ENCODE results near the gene PARVG.

PARVG gene

GRCh38 chr22:44206330-44206645 is 25.6 kb downstream of the PARVG start:
- no peak for DNase-seq (ENCODE audit: low spot score)
- TF ChIP-seq CTCF (IDR thresholded peaks at IDR 0.05; ENCODE audit: borderline replicate concordance, control extremely low read depth, extremely low read depth, insufficient read depth, missing control alignments), result no peak
- in situ Hi-C loops (cut with MboI; ENCODE audit: low sequenced_read_pairs, unreplicated experiment), result no loop called here

- in situ Hi-C loops (cut with MboI; ENCODE audit: low sequenced_read_pairs, unreplicated experiment), result no loop called here
- TF ChIP-seq CTCF (IDR thresholded peaks at IDR 0.05; ENCODE audit: borderline replicate concordance, control extremely low read depth, extremely low read depth, insufficient read depth, missing control alignments), result no peak
- DNase-seq (ENCODE audit: low spot score), result no peak
Observed at GRCh38 chr22:44206696-44207095, 26.0 kb downstream of the PARVG start.

GRCh38 chr22:44207173-44207980 is 26.7 kb downstream of the PARVG start:
- in situ Hi-C loops (cut with MboI; ENCODE audit: low sequenced_read_pairs, unreplicated experiment), result no loop called here
- TF ChIP-seq CTCF (IDR thresholded peaks at IDR 0.05; ENCODE audit: borderline replicate concordance, control extremely low read depth, extremely low read depth, insufficient read depth, missing control alignments), result no peak

GRCh38 chr22:44207981-44208317 is 27.2 kb downstream of the PARVG start:
- no peak for DNase-seq (ENCODE audit: low spot score)
- in situ Hi-C loops (cut with MboI; ENCODE audit: low sequenced_read_pairs, unreplicated experiment), result no loop called here
- no peak for TF ChIP-seq CTCF (IDR thresholded peaks at IDR 0.05; ENCODE audit: borderline replicate concordance, control extremely low read depth, extremely low read depth, insufficient read depth, missing control alignments)

More at GRCh38 chr22:44207173-44207980, 26.7 kb downstream of the PARVG start:
- DNase-seq (ENCODE audit: low spot score), result no peak

GRCh38 chr22:44209343-44209742 is 28.6 kb downstream of the PARVG start:
- DNase-seq (ENCODE audit: low spot score), result no peak
- in situ Hi-C loops (cut with MboI; ENCODE audit: low sequenced_read_pairs, unreplicated experiment), result no loop called here
- TF ChIP-seq CTCF (IDR thresholded peaks at IDR 0.05; ENCODE audit: borderline replicate concordance, control extremely low read depth, extremely low read depth, insufficient read depth, missing control alignments), result no peak

- TF ChIP-seq CTCF (IDR thresholded peaks at IDR 0.05; ENCODE audit: borderline replicate concordance, control extremely low read depth, extremely low read depth, insufficient read depth, missing control alignments), result no peak
- in situ Hi-C loops (cut with MboI; ENCODE audit: low sequenced_read_pairs, unreplicated experiment), result no loop called here
- no peak for DNase-seq (ENCODE audit: low spot score)
Observed at GRCh38 chr22:44210722-44211121, 30.0 kb downstream of the PARVG start.
